ENCODE measurements around the gene ACSM2B.
"Not testable (repeated sequence)": the region's sequence is repeated elsewhere in the genome, so short reads cannot be mapped to it uniquely, and the experiment has no call there.

GRCh38 chr16:20554689-20555088 is 21.5 kb downstream of the ACSM2B start:
- TF ChIP-seq FOXM1 (IDR thresholded peaks at IDR 0.05; ENCODE audit: borderline replicate concordance); CTBP1 (IDR thresholded peaks at IDR 0.05; ENCODE audit: borderline replicate concordance); BHLHE40 (IDR thresholded peaks at IDR 0.05; ENCODE audit: borderline replicate concordance); ZNF384 (IDR thresholded peaks at IDR 0.05); SP1 (IDR thresholded peaks at IDR 0.05); PKNOX1 (IDR thresholded peaks at IDR 0.05); NFRKB (IDR thresholded peaks at IDR 0.05); FOXA1 (IDR thresholded peaks at IDR 0.05); FOXK2 (IDR thresholded peaks at IDR 0.05): not testable (repeated sequence)
